ENCODE measurements around the gene DIRAS3. TPM values are rescaled to one million over a fixed set of nuclear protein-coding genes. Genes with fewer than 3 reads are reported as not detected.

DIRAS3 gene
- total and polyA plus RNA-seq, 8 donors = 8.7 to 33.3 (median 14.9) TPM

DNA sequence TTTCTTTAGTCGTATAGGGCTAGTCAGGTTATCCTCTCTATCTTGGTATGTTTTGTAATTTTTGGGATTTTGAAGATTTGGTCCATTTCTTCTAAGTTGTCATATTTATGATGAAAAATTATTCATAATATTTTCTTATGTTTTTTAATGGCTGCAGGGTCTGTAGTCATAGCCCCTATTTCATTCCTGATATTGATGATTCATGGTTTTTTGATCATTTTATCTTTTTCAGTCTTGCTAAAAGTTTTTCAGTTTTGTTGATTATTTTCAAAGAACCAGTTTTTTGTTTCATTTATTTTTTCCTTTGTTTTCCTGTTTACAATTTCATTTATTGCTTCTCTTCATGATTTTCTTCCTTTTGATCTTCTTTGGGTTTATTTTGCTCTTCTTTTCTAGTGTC lies 50.2 kb downstream of the DIRAS3 start:
- intact Hi-C loops (cut with DNase I) = no loop called here
- no peaks in the 10 kb centered on the region for H3K27me3 ChIP-seq
- no peak for ATAC-seq
- WGBS, 2 donors = 0% methylated on average over 1 of the region's 1 CpG
- DNase-seq = no peak
- TF ChIP-seq, protein P1, sequence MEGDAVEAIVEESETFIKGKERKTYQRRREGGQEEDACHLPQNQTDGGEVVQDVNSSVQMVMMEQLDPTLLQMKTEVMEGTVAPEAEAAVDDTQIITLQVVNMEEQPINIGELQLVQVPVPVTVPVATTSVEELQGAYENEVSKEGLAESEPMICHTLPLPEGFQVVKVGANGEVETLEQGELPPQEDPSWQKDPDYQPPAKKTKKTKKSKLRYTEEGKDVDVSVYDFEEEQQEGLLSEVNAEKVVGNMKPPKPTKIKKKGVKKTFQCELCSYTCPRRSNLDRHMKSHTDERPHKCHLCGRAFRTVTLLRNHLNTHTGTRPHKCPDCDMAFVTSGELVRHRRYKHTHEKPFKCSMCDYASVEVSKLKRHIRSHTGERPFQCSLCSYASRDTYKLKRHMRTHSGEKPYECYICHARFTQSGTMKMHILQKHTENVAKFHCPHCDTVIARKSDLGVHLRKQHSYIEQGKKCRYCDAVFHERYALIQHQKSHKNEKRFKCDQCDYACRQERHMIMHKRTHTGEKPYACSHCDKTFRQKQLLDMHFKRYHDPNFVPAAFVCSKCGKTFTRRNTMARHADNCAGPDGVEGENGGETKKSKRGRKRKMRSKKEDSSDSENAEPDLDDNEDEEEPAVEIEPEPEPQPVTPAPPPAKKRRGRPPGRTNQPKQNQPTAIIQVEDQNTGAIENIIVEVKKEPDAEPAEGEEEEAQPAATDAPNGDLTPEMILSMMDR (IDR thresholded peaks at IDR 0.05) = no peak
- H3K9me3 ChIP-seq = no peaks in the 10 kb centered on the region
- no peak overlapping the region for H3K27ac ChIP-seq
- no peak for FAIRE-seq
- no peaks in the 10 kb centered on the region for H3K4me1 ChIP-seq
- no peak overlapping the region for H3K4me3 ChIP-seq
- no peaks in the 10 kb centered on the region for H3K36me3 ChIP-seq

DNA sequence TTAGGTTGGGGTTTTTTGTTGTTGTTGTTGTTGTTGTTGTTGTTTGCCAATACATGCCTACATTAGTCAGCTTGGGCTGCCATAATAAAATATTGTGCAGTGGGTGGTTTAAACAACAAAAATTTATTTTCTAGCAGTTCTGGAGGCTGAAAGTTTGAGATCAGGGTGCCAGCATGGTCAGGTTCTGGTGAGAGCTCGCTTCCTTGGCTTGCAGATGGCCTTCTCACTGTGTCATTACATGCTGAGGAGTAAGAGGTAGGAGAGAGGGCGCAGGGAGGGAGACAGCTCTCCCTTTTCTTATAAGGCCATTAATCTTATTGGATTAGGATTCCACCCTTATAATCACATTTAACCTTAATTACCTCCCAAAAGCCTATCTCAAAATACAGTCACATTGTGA lies 52.7 kb downstream of the DIRAS3 start:
- FAIRE-seq (no peak), DNase-seq (no peak), ATAC-seq (no peak)
- Histone ChIP-seq H3K4me3 (no peak overlapping the region), H3K4me1 (no peaks in the 10 kb centered on the region), H3K27ac (no peak overlapping the region), H3K36me3 (no peaks in the 10 kb centered on the region), H3K9me3 (peaks cover 0 to 3% (median 0%) of the 10 kb centered on the region in 4 donors), H3K27me3 (no peaks in the 10 kb centered on the region)
- TF ChIP-seq, protein P1 (IDR thresholded peaks at IDR 0.05) = no peak
- intact Hi-C loops (cut with DNase I) = no loop called here
- WGBS, 2 donors = 81 to 93% methylated on average over 2 of the region's 2 CpGs

Other genes with a start within 250 kb of the DIRAS3 start
- gene GNG12, start 217.2 kb downstream of the DIRAS3 start, total RNA-seq = 10 to 100 TPM; 16.0 to 39.8 (median 23.2) TPM
- 10 to 100 TPM in 1 of 2 donors, 1 to 10 TPM in 1; 7.3 to 19.7 TPM for gene GNG12, start 217.2 kb downstream of the DIRAS3 start, polyA plus RNA-seq
- 100 to 1,000 TPM in 1 of 6 donors, 10 to 100 TPM in 5; 58.3 to 121 (median 77.8) TPM for gene WLS, start 181.9 kb upstream of the DIRAS3 start, total RNA-seq
- 10 to 100 TPM; 32.5 to 42.5 TPM for gene WLS, start 181.9 kb upstream of the DIRAS3 start, polyA plus RNA-seq